ENCODE data around the gene MCC. TPM values are rescaled to one million over a fixed set of nuclear protein-coding genes. Genes with fewer than 3 reads are reported as not detected.

Gene MCC
- total and polyA plus RNA-seq, 7 donors, result 1.4 to 13.8 (median 4.4) TPM

DNA sequence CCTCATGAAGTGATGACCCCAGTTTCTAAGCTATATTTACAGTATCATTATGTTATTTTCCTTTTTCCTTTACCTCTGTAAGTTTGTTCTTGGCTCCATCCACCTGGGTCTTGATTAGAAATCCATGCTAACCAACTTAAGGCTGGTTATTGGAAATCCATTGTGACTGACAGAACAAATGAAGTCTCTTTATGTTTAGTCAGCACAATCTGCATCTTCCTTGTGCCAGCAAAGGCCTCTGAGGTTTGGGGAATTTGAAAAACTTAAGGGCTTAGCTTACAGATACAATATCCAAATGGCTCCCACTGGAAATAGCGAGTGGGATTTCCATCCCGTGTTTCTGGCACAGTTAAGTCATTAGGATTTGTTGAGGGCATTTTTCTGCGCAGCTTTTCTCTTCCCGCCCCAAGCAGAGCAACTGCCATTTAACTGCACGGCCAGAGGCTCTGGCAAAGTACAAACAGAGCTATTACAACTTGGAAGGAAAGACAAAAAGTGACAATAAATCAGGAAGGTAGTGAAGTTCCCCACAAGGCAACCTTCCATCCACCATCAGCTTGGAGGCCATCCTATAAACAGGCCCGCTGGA, 447.5 kb downstream of the MCC start:
- ATAC-seq, result no peak
- no peak for DNase-seq
- Histone ChIP-seq H3K27me3 (ENCODE audit: insufficient read depth in 3 of 3, low read length in 2 of 3) (no peaks in the 10 kb centered on the region), H3K36me3 (ENCODE audit: insufficient read depth in 1 of 2, low read depth in 1 of 2) (peaks cover 3 to 6% of the 10 kb centered on the region in 2 donors), H3K4me3 (no peak overlapping the region), H3K27ac (no peak overlapping the region), H3K9me3 (no peaks in the 10 kb centered on the region), H3K4me1 (no peaks in the 10 kb centered on the region)
- TF ChIP-seq, protein P1, sequence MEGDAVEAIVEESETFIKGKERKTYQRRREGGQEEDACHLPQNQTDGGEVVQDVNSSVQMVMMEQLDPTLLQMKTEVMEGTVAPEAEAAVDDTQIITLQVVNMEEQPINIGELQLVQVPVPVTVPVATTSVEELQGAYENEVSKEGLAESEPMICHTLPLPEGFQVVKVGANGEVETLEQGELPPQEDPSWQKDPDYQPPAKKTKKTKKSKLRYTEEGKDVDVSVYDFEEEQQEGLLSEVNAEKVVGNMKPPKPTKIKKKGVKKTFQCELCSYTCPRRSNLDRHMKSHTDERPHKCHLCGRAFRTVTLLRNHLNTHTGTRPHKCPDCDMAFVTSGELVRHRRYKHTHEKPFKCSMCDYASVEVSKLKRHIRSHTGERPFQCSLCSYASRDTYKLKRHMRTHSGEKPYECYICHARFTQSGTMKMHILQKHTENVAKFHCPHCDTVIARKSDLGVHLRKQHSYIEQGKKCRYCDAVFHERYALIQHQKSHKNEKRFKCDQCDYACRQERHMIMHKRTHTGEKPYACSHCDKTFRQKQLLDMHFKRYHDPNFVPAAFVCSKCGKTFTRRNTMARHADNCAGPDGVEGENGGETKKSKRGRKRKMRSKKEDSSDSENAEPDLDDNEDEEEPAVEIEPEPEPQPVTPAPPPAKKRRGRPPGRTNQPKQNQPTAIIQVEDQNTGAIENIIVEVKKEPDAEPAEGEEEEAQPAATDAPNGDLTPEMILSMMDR (IDR thresholded peaks at IDR 0.05), result no peak
- intact Hi-C loops (cut with DNase I), result no loop called here
- WGBS, 3 donors, result 49 to 71% (median 66%) methylated on average over 6 of the region's 6 CpGs

DNA sequence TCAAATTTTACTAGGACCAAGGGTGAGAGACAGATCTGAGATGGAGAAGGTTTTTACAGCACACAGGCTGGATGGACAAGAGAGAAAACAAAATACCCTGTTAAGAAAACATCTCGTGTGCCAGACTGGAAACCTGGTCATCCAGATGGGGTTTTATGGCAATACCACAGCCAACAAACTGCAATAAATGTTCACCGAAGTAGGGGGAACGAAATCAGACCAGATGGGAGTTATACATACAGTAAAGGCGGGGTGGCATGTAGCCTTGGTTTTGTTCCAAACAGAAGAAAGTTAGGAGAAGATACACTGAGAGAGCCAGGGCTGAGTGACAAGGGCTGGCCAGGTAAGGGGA, 448.3 kb downstream of the MCC start:
- 66 to 77% (median 68%) methylated on average over 4 of the region's 4 CpGs for WGBS, 3 donors
- DNase-seq, result no peak
- intact Hi-C loops (cut with DNase I), result no loop called here
- Histone ChIP-seq H3K27ac (no peak overlapping the region), H3K27me3 (ENCODE audit: insufficient read depth in 3 of 3, low read length in 2 of 3) (no peaks in the 10 kb centered on the region), H3K4me1 (no peaks in the 10 kb centered on the region), H3K36me3 (ENCODE audit: insufficient read depth in 1 of 2, low read depth in 1 of 2) (peaks cover 3 to 6% of the 10 kb centered on the region in 2 donors), H3K4me3 (no peak overlapping the region), H3K9me3 (no peaks in the 10 kb centered on the region)
- TF ChIP-seq, protein P1 (IDR thresholded peaks at IDR 0.05), result no peak
- ATAC-seq, result no peak

DNA sequence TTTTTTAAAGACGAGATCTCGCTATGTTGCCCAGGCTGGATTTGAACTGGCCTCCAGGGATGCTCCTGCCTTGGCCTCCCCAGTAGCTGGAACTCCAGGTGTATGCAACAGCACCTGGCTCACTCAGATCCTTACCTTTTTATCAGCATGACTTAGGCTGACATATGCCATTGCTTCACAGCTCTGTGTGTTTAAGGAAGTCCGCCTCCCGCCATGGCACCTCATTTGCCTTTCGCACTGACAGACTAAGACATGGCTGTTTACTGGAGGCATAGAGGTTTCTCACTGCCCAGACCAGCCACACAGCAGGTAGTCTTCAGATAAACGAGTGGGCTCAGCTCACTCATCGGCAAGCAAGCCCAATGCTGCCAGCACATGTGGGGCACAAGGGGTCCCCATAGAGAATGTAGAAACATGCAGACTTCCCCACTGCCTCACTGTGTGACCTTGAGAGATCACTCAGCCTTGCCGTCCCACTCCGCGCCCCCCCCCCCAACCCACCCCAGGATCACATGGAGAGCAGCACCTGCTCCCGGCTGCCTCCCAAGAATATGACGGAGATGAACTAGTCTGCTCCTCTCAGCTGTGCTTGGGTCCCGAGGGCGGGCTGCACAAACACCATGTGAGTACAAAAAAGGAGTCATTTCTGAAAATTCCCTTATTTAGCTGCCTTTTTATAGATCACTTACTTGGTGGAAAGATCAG, 448.9 kb downstream of the MCC start:
- Histone ChIP-seq H3K27ac (no peak overlapping the region), H3K36me3 (ENCODE audit: insufficient read depth in 1 of 2, low read depth in 1 of 2) (peaks cover 3 to 6% of the 10 kb centered on the region in 2 donors), H3K4me3 (no peak overlapping the region), H3K27me3 (ENCODE audit: insufficient read depth in 3 of 3, low read length in 2 of 3) (no peaks in the 10 kb centered on the region), H3K9me3 (no peaks in the 10 kb centered on the region), H3K4me1 (no peaks in the 10 kb centered on the region)
- intact Hi-C loops (cut with DNase I), result no loop called here
- ATAC-seq (peak in 1 of 4 donors; percentile 43), DNase-seq (no peak)
- WGBS, 3 donors, result 57 to 66% (median 59%) methylated on average over 14 of the region's 14 CpGs
- TF ChIP-seq, protein P1 (IDR thresholded peaks at IDR 0.05), result no peak

DNA sequence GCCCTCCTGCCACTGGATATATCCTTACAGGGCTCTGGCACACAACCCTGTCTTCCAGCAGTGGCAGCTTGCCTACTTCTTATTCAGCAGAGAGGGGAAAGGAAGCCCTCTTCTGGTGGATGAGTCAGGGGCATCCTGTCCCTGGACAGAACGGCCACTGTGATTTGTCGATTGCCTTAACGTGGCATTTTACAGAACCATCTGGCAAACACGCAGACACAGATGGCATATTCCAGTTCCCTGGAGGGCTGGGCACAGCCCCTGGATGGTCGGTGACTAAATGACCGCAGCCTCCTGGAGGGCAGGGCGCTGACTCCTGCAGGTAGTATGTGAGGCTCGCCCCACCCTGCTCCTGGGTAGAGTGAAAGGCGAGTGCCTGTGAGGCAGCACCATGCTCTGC, 449.5 kb downstream of the MCC start:
- ATAC-seq (peak; percentile 10 to 55 (median 40)), DNase-seq (no peak)
- peaks cover 3 to 6% of the 10 kb centered on the region in 2 donors for H3K36me3 ChIP-seq (ENCODE audit: insufficient read depth in 1 of 2, low read depth in 1 of 2)
- 49 to 74% (median 63%) methylated on average over 9 of the region's 9 CpGs for WGBS, 3 donors
- no peaks in the 10 kb centered on the region for H3K27me3 ChIP-seq (ENCODE audit: insufficient read depth in 3 of 3, low read length in 2 of 3)
- no peak overlapping the region for H3K4me3 ChIP-seq
- intact Hi-C loops (cut with DNase I), result no loop called here
- no peaks in the 10 kb centered on the region for H3K4me1 ChIP-seq
- no peaks in the 10 kb centered on the region for H3K9me3 ChIP-seq
- TF ChIP-seq, protein P1 (IDR thresholded peaks at IDR 0.05), result no peak
- no peak overlapping the region for H3K27ac ChIP-seq

Data from psoas muscle (tissue), 8 donors.